PC-9 (cell line): ENCODE results near the gene ITPKC.

Experiments
- EZH2 ChIP-seq: fragments of 200-600 bp; sonication (generic); IDR thresholded peaks from 2 replicates; pipeline ENCODE4 v1.8.0; 2017; ENCODE audit warnings: antibody characterized with exemption, low read depth
- TF ChIP-seq, protein P1 (sequence below): fragments of 200-600 bp; sonication (generic); conservative IDR thresholded peaks from 2 replicates; pipeline ENCODE4 v1.6.1; 2017; ENCODE audit warnings: mixed run types, antibody characterized with exemption, mild to moderate bottlenecking, moderate library complexity

DNA sequence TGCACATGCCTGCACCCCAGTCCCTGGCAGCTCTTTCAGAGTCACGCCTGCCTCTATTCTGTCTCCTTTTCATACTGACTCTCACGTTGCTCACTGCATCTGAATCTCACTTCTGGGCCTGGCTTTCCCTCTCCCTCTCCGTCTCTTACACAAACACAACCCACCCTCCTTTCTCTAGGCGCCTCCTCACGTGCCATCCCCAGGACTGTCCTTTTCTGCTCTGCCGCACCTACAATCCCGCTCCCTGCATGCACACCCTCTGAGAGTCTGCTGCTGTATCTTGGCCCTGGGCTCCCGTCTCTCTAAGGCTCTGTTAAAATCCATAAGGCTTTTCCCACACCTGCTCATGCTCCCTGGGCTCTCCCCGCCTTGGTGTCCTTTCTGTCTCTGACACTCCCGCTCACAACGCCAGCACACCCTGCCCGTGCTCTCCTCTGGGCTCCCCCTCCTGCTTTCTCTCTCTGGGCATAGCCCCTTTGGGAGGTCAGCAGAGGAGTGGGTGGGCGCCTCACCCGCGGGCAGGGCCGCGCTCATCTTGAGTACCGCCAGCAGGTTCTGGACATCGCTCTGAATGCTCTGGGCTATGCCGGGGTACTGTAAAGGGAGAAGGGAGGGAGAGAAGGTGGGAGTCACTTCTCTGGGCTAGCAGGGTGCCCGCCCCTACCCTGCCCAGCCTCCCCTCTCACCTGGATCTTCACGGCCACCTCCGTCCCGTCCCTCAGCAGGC is 13.7 kb upstream of the ITPKC start:
- TF ChIP-seq, protein P1, sequence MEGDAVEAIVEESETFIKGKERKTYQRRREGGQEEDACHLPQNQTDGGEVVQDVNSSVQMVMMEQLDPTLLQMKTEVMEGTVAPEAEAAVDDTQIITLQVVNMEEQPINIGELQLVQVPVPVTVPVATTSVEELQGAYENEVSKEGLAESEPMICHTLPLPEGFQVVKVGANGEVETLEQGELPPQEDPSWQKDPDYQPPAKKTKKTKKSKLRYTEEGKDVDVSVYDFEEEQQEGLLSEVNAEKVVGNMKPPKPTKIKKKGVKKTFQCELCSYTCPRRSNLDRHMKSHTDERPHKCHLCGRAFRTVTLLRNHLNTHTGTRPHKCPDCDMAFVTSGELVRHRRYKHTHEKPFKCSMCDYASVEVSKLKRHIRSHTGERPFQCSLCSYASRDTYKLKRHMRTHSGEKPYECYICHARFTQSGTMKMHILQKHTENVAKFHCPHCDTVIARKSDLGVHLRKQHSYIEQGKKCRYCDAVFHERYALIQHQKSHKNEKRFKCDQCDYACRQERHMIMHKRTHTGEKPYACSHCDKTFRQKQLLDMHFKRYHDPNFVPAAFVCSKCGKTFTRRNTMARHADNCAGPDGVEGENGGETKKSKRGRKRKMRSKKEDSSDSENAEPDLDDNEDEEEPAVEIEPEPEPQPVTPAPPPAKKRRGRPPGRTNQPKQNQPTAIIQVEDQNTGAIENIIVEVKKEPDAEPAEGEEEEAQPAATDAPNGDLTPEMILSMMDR, result no peak
- no peak for TF ChIP-seq EZH2
